HG03066 (cell line): ENCODE measurements around the gene MICAL3.
"Not testable (repeated sequence)": the region's sequence is repeated elsewhere in the genome, so short reads cannot be mapped to it uniquely, and the experiment has no call there.

Experiments
- ATAC-seq: cut with Tn5 transposase; IDR thresholded peaks from one replicate; pipeline ENCODE4 v1.9.1; 2021; ENCODE audit warnings: low read depth; ENCODE audit not compliant: unreplicated experiment

MICAL3 gene

DNA sequence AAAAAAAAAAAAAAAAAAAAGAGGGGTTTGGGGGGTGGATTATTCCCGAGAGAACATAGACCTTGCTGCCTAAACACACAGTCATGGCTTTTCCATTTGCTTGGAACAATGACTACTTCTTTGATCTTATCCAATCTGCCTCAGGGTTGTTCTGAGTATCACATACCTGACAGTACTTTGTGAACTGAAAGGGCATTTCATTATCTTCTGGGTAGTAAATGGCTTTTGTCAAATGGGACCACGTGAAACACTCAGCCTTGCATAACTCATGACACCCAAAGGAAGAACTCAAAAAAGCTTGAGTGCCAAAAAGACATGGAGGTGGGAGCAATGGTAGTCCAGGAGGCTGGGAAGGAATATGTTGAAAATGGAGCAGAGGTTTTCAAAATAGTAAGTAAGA is 126.9 kb downstream of the MICAL3 start:
- no peak for ATAC-seq

GRCh38 chr22:17896586-17896985 is 127.8 kb downstream of the MICAL3 start:
- no peak for ATAC-seq

DNA sequence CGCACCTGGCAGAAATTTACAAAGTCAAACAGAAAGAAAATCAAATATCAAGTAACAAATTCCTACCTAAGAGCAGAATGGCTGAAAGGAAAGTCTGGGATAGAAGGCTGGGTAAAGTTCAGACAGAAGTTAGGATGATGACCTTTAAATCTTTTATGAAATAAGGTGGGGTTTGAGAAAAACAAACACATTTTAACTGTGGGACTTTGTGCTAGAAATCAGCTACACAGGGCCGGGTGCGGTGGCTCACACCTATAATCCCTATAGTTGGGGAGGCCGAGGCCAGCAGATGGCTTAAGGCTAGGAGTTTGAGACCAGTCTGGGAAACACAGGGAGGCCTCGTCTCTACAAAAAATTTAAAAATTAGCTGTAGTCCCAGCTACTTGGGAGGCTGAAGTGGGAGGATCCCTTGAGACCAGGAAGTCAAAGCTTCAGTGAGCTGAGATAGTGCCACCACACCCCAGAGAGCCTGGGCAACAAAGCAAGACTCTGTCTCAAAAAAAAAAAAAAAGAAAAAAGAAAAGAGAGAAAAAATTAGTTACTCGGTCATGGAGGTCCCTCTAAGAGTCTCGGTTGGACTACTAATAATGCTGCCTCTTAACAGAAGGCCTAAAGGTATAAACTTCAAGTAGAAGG is 130.3 kb downstream of the MICAL3 start:
- no peak for ATAC-seq

DNA sequence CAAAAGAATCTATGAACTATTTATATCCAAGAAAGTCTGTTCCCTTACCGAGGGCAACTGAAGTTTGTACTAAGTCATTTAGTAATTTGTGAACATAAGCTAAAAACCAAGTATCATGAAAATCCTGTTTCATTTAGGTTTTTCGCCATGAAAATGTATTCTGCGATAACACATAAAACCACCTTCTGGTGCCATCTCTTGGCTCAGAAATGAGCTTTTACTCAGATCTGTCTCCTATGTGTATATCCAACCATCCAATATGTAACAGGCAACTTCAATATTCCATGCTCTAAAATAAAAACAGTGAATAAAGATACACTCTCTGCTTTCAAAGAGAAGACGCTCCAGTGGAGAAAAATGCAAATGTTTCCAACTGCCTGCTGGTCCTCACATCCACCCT is 132.0 kb downstream of the MICAL3 start:
- no peak for ATAC-seq

DNA sequence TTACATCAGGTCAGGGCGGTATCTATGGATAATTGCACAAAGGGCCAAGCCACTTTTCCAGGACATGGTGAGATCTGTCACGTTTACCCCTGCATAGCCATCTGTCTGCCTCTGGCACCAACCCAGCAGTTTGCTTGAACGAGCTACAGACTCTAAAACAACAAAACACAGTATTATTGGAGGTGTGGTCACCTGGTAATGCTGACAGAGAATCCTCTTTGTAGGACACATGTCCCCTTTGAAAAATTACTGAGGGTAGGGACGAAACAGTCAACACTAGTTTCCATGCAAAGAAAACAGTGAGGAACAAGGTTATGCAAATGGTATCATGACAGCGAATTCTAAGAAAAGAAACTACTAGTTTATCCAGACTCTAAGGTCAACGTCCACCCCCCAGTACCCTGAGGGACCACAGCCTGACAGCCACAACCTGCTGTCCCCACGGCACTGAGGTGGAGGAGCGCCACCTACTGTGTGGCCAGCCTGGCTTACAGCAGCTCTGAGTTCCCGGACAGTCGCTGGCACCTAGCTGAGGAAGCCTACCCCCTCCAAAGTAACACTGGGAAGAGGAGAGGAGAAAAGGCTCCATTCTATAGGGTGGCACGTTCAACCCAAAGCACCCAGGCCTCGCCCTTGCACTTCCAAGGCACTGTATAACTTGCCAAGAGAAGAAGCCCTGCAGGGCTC is 132.7 kb downstream of the MICAL3 start:
- no peak for ATAC-seq

GRCh38 chr22:17890892-17891291 is 133.5 kb downstream of the MICAL3 start:
- ATAC-seq: no peak

- no peak for ATAC-seq
These were observed 134.1 kb downstream of the MICAL3 start for GRCh38 chr22:17890245-17890671.

DNA sequence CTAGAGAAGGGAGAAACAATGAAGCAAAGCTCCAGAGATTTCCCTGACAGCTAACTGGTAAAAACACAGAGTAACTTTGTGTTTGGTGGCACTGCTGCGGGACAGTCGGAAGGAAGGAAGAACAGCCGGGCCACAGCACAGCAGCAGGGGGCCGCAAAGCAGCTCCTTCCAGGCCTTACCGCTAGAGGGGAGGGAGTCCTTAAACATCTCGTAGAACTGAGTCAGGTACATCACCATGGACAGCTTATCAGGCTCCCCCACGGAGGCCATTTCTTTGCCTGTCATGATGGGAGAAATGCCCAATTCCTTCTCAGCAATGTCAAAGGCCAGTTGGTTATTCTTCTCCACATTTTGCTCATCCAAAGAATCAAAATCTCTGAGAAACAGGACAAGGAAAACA is 135.5 kb downstream of the MICAL3 start:
- ATAC-seq: no peak

- no peak for ATAC-seq
These were observed 135.9 kb downstream of the MICAL3 start for GRCh38 chr22:17888439-17888838.

DNA sequence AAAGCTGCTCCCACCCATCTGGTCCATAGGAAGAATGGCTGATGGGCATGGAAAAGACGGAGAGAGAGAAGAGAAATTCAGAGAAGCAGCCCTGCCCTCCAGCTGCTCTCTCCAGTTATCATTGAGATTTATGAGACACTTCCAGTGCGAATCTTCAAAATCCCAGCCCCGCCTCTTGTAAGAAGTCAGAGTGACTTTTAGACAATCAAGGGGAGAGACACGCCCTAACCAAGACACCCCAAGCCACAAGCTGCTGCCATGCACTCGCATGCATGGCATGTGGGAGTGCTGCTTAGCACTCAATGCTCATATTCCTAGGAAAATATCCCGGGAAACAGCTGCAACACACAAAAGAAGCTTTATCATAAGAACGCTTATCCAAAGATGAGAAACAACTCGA is 139.5 kb downstream of the MICAL3 start:
- no peak for ATAC-seq

DNA sequence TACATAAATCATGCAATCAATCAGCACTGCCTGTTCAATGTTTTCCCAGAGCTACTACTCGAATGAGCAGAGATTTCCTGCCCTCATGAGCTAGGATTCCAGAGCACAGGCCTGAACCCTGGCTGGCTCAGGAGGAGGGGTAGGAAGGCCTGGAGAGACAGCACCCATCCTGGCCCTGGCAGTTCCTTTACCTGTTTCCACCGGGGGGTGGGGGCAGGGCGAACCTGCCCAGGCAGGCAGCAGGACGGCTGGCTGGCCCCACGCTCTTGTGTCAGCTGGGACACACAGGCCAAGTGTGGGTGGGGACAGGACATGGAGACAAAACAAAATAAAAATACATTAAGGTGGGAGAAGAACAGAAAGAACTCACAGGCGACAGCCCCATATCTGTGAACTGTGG is 140.3 kb downstream of the MICAL3 start:
- no peak for ATAC-seq

- ATAC-seq: no peak
These were observed 141.0 kb downstream of the MICAL3 start for GRCh38 chr22:17883356-17883755.

- ATAC-seq: no peak
These were observed 141.6 kb downstream of the MICAL3 start for GRCh38 chr22:17882727-17883126.

DNA sequence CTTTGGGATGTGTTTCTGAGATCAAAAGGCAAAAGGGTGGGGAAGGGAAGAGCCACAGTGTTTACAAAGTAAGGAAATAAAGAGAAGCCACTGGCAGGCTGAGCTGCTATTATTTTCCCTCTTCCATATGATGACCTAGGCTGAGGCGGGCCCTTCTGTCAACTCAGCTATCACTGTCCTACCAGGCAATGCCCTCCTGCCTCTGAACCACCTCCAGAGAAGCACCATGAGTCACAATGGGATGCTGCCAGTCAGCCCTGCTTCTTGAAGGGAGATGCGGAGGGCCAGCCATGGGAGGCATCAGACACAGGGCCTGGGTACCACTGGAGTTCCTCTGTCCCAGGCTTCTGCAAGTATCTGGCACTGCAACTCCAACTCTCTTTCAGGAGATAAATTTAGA is 142.2 kb downstream of the MICAL3 start:
- ATAC-seq: no peak

- no peak for ATAC-seq
These were observed 143.0 kb downstream of the MICAL3 start for GRCh38 chr22:17881366-17881765.

- ATAC-seq: no peak
These were observed 143.9 kb downstream of the MICAL3 start for GRCh38 chr22:17880468-17880867.

GRCh38 chr22:17880020-17880419 is 144.3 kb downstream of the MICAL3 start:
- no peak for ATAC-seq

DNA sequence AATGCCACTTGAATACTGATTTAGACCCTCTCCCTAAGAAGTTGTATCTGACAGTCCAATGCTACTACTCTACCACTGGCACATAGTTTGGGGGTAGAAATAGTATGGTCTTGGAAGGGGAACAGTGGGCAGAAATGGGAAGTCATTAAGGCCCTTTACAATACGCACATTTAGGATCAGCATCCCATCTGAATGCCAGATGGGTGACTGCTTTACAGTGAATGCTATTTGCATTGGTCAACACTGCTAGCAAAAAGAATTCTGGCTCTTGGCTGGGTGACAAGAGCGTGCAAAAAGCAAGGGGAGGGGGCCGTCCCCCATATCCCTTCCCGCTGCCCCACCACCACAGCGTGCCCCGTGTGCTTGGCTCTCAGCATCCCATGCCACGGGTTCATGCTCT is 145.4 kb downstream of the MICAL3 start:
- no peak for ATAC-seq

DNA sequence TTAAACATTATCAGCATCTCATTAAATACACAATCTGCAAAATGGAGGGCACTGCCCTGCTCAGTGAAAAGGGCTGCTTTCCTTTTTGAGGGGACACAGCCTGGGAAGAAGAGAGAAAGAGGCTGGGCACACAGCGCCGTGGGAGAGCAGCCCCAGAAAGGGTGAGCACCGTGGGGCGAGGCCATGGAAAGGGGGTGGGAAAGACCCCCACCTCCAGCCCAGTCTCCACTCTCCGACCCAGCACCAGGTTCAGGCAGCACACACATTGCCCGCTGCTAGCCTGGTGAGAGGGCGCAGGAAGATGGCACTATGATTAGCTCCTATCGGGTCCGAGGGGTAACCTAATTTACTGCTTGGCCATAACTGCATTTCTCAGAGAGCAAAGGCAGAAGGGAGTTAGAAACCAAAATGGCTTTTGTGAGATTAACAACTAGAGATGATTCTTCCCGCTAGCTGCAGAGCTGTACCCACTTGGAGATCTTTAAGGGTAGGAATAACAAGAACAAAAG is 146.1 kb downstream of the MICAL3 start:
- ATAC-seq: no peak

DNA sequence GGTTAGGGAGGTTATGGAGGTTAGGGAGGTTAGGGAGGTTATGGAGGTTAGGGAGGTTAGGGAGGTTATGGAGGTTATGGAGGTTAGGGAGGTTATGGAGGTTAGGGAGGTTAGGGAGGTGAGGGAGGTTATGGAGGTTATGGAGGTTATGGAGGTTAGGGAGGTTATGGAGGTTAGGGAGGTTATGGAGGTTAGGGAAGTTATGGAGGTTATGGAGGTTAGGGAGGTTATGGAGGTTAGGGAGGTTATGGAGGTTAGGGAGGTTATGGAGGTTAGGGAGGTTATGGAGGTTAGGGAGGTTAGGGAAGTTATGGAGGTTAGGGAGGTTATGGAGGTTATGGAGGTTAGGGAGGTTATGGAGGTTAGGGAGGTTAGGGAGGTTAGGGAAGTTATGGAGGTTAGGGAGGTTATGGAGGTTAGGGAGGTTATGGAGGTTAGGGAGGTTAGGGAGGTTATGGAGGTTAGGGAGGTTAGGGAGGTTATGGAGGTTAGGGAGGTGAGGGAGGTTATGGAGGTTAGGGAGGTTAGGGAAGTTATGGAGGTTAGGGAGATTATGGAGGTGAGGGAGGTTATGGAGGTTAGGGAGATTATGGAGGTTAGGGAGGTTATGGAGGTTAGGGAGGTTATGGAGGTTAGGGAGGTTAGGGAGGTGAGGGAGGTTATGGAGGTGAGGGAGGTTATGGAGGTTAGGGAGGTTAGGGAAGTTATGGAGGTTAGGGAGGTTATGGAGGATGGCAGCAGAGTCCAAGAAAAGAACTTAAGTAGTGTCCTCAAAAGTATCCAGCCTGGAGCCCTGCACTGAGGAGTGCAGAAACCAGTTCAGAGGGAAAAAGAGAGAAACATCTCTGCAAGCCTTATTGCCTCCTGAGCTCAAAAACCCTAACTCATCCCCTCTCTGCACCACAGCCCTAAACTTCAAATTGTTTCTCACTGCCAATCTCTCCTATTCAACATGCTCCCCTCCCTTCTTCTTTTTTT is 147.2 kb downstream of the MICAL3 start:
- ATAC-seq: not testable (repeated sequence)

DNA sequence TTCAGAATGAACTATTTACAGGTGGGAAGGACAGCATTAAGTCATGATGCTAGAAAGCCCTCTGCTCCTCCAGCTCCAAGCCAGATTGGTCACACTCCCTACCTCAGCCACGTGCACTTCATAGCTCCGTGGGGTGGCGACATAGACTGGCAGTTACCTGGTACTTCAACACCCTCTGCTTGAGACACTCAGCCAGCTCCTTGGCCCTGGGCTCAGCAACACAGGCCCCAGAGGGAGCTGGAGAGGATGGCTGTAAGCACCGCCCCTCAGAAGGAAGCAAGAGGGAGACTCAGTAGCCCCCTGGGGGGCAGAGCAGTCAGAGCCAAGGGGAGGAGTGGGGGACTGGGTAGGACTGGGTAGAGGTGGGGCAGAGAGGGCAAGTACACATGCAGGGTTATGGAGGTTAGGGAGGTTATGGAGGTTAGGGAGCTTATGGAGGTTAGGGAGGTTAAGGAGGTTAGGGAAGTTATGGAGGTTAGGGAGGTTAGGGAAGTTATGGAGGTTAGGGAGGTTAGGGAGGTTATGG is 148.0 kb downstream of the MICAL3 start:
- no peak for ATAC-seq
